ENCODE results near the gene YDJC.

DNA sequence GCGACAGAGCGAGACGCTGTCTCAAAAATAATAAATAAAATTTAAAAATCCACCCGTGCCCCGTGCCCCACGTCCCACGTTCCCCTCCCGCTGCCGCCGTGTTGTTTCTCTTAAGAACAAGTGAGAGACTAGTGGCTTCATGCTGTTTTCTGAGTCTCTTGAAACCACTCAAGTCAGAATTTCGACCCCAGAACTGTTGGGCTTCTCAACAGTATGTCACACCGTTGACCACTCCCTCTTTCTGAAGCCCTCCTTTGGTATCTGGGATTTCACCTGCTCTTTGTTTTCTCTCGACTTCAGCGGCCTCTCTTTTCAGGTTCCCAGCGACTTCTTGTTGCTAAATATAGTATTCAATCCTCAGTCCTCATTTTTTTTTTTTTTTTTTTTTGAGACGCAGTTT, 37.0 kb upstream of the YDJC start:
- TF ChIP-seq, protein P1, sequence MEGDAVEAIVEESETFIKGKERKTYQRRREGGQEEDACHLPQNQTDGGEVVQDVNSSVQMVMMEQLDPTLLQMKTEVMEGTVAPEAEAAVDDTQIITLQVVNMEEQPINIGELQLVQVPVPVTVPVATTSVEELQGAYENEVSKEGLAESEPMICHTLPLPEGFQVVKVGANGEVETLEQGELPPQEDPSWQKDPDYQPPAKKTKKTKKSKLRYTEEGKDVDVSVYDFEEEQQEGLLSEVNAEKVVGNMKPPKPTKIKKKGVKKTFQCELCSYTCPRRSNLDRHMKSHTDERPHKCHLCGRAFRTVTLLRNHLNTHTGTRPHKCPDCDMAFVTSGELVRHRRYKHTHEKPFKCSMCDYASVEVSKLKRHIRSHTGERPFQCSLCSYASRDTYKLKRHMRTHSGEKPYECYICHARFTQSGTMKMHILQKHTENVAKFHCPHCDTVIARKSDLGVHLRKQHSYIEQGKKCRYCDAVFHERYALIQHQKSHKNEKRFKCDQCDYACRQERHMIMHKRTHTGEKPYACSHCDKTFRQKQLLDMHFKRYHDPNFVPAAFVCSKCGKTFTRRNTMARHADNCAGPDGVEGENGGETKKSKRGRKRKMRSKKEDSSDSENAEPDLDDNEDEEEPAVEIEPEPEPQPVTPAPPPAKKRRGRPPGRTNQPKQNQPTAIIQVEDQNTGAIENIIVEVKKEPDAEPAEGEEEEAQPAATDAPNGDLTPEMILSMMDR (IDR thresholded peaks at IDR 0.05): no peak
- no peak for TF ChIP-seq POLR2A (IDR thresholded peaks at IDR 0.05)

Measured in lower leg skin (tissue), 3 donors.